DMS114 treated with DMSO at 0.1 percent for 48 hours (cell line): Measurements from ENCODE around the gene AP2B1.
"Not testable (repeated sequence)": the region's sequence is repeated elsewhere in the genome, so short reads cannot be mapped to it uniquely, and the experiment has no call there.

Experiments
- DNase-seq: peaks from one replicate; lab custom pipeline; 2025; ENCODE audit not compliant: unreplicated experiment; lab: John Stamatoyannopoulos, UW

AP2B1 gene

DNA sequence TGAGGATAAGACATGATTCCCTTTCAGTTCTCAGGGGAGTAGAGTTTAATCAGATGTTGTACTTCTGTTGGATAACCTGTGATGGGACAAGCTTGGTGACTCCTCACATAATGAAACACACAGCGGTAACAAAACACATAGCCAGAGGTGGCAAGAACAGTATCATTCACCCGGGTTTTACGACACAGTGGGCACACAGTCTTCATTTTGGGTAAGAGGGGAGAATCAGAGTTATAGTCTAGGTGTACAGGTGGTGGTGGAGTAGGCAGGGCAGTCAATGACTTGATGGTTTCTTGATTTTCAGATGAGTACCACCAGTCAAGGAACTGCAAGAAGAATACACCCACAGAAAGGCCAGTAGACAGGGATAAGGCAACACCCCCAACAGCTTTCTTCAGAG lies 11.4 kb upstream of the AP2B1 start:
- DNase-seq, result no peak

DNA sequence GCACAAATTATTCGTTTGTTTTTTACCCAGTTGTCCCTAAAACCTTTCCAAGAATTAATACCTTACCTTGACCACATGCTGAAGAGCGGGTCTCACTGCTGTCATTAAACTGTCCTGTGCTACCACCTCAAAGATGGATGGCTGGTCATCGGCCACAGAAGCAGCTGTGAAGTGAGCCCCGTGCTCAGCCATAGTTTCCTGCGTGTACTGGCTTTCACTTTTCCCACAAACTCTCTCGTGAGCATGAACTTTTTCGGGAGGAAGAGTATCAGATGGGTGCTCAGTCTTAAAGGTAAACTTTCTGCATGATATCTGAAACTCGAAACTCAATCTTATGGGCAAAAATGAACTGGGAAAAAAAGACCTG lies 9.3 kb upstream of the AP2B1 start:
- no peak for DNase-seq

DNA sequence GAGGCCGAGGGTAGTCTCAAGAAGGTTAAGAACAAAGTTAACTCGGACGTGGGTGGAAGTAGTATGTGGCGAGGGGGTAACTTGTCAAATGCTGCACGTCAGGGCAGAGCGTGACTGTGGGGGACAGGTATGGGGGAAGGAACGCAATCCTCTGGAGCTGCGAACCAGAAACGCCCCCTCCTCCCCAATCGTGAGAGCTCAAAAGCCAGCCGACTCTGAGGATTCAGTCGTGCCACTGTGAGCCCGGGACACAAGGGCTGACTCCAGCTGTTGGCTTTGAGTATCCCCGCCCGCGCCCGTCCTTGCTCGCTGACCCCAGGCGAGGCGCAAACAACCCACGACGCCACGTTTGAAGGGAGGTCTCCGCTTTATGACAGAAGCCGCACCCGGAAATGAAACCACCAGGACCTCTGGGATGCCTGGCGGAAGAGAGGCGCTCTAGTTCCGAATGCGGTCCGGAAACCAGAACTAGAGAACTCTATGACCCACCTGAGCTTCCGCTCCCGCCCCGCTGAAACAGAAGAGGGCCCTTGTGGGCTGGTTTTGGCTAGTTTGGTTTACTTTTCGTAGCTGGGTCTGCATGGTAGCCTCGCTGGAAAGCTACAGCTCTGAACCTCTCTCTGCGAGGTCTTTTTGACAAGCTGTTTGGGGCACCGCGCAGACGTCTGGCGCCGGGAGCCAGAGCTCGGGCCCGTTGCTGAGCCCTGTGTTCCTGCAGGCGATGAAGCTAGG lies 8.8 kb upstream of the AP2B1 start, which contains the start of gene PEX12:
Gene PEX12 (minus strand): TSS at position 375 of the 732 bp plus-strand sequence. CDS start 550 bp downstream, outside the sequence.
- peak; percentile 83 for DNase-seq

DNA sequence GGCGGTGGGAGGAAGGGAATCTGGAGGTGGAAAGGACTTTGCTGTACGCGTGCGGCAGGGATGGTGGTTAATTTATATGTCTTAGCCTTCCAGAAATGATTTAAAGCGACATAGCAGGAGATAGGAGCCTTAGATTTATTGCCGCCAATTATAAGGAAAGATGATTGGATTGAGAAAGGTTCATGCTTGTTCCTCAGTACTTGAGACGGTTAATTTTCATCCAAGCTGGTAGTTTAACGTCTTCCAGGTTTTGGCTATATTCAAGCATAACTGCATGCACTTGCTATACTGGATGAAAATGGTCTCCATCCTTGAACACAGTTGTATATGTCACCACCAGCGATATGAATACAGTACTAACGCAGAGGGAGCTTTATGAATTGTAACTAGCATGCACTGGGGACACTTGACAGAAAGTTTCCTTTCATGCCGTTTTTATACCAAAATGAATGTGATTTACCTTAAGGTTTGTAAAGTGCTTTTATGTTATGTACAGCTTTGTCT lies 8.1 kb upstream of the AP2B1 start:
- DNase-seq, result no peak

DNA sequence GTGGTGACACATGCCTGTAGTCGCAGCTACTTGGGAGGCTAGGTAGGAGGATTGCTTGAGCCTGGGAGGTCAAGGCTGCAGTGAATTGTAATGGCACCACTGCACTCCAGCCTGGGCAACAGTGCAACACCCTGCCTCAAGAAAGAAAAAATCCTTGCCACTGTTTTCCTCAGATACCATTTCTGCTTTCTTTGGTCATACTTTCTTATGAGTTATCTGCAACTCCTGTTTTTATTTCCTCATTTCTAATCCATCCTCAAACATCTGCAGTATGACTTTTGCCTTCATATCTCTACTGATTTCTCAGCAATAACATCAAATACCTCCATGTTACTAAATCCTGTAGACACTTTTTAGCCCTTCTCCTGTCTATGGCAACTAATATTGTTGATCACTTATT lies 3.1 kb upstream of the AP2B1 start:
- no peak for DNase-seq

DNA sequence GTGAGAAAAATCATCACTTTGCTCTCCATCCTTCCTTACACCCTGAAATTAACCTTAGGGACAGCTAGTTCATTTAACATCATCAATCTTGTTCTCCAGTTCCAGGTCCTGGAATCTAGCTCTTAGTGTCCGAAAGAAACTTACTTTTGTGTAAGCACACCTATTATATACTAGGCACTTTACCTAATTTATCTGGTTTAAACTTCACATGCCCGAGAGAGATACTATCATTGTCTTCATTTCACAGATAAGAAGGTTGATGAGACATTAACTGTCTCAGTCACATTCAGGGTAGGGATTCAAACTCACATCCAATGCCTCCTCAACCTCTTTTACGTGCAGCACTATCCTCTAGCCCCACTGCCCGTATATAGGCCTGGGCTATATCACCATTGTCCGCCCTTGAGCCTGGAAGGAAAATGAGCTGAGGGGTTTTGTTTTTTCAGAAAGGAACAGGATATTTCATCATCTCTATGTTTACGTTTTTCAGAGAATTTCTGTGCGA lies 501 bp upstream of the AP2B1 start:
- DNase-seq, result no peak

DNA sequence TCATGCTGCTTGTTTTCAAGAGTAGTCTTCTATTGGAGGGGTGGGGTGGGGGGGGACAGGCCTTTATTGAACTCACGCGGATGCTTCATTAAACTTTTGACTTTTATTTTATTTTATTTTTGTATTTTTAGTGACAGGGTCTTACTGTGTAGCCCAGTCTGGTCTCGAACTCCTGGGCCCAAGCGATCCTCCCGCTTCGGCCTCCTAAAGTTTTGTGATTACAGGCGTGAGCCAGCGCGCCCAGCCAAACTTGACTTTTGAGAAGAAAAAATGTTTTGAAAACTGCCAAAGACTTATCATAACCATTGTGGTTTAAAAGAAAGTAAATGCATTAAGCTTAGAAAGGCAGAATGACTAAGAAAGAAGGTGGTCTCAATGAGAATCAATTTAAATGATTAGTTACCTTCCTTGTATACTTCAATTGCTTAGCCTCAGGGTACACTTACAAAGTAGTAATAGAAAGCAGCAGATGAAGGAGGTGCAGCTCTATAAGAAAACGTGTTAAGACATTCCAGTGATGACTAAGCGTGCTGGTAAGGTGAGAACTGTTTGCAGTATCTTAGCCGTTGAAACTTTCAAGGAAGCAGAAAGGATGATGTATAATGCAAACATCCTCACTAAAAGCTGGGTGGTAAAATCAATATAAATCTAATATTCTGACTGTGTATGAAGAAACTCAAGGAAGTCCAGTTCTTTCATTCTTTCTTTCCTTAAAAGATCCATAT lies 1.2 kb downstream of the AP2B1 start:
- DNase-seq, result no peak

DNA sequence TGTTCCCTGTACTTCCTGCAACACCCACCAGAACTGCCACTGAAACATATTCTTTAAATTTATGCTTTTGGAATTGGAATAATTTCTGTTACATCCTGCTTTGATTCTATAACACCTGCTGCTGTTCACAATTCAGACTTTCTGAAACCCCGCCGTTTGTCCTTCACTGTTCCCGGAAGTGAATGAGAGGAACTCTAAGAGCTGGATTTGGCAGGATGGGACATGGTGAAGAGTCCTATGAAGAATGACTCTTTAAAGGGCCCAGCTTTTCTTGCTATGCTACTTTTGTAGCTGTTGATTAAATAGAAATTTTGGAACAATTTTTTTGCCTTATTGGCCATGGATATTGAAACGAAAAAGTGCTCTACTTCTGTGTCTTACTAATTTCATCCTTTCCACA lies 8.9 kb downstream of the AP2B1 start:
- no peak for DNase-seq

DNA sequence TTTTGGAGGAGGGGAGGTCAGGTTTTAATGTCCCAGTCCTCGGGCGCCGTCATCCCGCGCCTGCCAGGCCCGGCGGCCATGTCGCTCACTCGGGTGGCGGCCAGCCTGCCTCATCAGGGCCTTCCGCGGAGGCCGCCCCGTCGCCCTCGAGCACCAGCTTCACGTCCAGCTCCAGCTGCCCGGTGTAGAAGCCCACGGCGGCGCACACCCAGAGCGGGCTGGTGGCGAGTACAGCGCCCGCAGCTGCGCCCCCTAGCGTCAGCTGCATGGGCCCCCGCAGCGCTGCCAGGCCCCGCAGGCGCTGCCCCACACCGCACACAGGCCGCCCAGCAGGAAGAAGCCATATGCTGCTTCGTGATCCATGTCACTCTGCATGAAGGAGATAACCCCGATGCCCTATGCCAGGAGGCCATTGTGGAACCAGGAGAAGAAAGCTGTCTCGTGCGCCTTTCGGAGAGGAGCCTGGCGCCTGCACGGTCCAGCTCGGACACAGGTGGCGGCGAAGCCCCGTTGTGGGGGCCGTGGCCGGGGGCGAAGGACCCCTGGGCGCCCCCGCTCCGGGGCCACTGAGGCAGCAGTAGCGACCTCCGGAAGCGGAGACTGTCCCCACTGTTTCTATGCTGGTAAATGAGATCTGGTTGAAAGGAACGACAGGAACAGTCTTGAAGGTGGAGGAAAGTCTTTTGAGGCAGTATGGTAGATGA lies 9.6 kb downstream of the AP2B1 start:
- DNase-seq, result no peak

DNA sequence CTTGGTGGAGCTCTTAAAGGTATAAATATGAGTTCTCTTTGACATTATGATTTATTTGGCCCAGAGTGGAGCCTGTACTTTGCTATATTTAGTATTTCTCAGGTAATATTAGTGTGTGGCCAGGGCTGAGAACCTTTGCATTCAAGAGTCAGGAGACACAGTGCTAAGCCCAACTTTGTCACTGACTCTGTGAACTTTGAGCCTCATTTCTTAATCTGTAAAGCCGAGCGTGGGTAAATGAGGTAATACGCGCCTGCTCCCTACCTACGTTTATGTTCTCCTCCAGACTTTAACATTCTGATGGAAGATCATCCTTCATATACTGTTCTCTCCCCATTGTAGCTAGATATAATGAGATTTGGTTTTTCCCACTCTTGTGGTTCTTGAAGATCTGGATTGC lies 10.5 kb downstream of the AP2B1 start:
- DNase-seq, result no peak

DNA sequence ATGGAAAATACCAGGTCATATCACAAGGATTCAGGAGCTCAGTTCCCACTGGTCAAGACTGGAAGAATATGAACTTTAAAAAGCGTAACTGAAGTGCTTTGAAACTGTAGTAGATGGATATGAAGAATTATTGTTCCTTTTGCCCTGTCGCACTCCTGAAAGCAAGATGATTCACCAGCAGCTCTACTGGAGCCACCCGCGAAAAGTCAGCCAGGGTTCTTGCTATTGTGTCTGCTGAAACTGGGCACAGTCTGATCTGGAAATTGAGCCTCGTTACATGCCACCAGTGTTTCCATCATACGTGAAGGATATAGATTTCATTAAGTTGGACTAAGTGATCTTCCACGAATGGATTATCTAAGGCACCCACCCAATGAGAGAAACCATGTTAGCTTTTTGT lies 16.6 kb downstream of the AP2B1 start:
- DNase-seq, result no peak

DNA sequence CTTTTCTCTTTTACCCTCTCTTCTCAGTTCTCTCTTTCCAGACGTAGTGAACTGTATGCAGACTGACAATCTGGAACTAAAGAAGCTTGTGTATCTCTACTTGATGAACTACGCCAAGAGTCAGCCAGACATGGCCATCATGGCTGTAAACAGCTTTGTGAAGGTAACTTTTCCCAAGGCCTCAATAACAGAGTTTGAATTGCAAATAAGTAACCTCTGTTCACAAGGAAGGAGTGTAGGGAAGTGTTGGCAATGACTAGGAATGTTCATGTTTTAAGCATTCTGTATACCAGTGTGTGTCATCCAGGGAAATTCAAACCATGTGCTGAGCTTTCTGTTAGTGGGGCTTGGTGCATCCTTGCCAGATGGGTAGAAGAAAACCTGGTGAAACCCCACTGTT lies 18.6 kb downstream of the AP2B1 start:
- DNase-seq, result no peak

DNA sequence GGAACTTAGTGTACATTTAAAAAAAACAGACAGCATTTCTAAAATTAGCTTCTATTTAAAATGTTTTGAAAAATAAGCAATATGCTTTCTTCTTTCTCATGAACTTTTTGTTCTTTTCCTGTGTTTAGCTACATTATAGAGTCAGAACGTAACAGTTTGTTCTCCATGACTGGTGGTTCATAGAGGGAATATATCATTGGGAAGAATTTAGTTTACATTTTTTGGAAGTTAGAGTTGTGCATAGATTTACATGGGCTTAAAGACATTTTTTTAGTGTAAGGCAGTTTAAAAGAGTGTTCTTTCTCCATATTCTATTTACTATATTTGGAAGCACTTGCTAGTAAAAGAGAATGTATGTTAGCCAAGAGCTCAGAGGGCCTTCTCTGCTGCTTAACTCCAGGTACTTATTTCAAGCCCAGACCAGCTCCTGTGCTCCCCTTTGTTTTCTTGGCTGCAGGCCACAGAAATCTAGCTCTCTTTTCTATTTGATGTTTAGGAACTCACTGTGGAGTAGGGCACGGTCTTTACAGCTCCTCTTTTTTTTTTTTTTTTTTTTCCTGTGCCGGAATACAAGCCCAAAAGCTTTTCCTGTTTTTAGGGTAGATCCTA lies 20.2 kb downstream of the AP2B1 start:
- DNase-seq, result no peak

DNA sequence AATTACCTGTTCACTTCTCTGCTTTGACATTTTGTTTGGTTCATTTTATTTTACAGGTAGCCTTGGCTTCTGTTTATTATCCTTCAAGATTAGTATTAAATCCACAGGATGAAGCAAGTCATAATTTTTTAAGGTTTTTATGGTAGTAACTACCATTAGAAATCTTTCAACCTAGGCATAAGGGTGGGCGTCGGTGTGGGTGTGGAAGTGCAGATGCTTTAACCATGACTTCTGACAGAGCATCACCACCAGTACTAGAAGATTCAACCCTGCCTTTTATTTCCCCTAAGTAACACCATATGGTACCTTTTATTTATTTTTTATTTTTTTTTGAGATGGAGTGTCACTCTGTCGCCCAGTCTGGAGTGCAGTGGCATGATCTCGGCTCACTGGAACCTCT lies 22.7 kb downstream of the AP2B1 start:
- no peak for DNase-seq

DNA sequence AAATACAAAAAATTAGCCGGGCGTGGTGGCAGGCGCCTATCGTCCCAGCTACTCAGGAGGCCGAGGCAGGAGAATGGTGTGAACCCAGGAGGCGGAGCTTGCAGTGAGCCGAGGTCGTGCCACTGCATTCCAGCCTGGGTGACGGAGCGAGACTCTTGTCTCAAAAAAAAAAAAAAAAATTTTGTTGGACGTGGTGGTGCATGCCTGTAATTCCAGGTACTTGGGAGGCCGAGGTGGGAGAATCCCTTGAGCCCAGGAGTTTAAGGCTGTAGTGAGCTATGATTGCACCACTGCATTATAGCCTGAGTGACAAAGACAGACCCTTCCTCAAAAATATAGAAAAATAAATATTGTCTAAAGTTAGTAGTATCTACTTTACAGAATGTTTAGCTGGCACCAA lies 23.6 kb downstream of the AP2B1 start:
- not testable (repeated sequence) for DNase-seq

DNA sequence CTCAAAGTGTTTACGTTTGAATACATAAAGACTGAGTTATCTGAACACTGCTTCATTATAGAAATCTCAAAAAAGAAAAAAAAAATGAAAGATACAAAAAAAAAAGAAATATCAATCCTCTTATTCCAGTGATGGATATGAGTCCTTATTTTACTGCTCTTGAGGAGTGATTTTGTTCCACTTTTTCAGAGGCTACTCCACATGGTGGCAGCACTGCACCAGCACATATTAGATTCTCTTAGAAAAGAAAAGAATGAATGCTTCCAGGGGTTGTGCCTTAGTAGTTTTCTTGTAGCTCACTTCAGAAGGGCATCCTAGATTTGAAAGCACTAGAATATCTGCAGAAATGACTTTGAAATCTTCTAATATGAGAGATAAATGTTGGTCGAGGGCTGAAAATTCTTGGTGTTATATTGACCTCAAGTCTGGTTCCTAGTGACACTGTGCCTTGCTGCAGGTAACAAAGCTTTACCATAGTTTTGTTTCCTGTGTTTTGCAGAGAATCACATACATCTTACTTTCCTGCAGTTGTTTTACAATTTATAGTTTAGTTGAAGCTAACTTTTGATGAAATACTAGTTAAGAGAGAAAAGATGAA lies 25.9 kb downstream of the AP2B1 start:
- peak; percentile 30 for DNase-seq

DNA sequence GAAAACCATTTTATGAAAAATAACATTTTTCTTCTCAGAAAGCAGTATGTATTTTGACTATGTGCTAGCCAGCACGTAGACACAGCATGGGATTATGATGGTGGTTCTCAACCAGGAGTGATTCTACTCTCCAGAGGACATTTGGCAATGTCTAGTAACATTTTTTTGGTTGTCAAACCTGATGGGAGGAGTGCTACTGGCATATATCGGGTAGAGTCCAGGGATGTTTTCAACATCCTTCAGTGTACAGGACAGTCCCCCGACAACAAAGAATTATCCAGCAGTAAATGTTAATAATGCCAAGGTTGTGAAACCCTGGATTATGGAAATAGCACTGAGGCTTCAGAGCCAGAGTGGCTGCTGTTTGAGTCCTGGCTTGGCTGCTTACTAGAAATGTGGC lies 27.7 kb downstream of the AP2B1 start:
- DNase-seq, result no peak

DNA sequence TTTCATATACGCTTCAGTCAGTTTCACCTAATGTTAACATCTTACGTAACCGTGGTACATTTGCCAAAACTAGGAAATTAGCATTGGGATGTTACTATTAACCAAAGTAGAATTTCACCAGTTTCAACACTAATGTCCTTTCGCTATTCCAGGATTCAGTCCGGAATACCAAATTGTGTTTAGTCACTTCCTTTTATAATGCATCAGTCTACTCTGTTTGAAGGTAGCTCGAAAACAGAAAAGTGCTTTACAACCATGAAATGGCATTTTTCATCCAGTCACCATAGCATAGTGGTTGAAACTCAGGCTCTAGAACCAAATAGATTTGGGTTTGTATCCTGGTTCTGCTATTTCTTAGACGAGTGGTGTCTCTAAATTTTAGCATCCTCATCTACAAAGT lies 29.4 kb downstream of the AP2B1 start:
- DNase-seq, result no peak

DNA sequence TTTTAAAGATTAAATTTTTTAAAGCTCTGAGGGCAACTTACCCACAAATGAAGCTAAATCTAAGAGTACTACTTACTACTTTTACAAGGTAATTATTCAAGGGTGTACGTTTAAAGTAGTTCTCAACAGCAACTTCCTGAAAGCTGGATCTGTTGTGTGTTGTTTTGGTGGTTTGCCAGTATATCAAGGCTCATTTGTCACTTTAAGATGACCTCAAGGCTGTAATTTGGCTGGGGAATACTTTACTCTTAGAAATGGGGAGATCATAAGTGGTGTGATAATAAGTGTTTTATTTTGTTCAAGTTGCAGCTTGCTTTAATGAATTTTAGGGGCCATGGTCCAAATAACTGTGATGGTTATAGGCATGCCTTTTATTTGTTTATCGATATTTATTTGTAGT lies 30.4 kb downstream of the AP2B1 start:
- DNase-seq, result no peak

DNA sequence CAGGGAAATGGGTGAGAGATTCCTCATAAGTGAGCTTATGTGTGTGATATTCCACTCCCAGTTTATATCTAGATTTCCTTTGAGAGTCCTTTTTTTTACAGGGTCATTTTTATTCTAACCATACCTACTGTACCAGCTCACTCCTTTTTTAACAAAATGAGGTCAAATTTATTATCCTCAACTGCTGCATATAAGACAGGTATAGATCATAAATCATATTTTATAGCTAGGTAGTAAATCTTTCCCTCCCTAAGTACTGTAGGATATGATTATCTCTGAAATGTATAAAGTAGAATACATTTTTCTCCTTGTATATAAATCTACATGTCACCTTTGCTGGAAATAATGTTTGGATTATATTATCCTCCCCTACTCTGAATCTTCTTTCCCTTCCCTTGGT lies 31.5 kb downstream of the AP2B1 start:
- DNase-seq, result no peak

DNA sequence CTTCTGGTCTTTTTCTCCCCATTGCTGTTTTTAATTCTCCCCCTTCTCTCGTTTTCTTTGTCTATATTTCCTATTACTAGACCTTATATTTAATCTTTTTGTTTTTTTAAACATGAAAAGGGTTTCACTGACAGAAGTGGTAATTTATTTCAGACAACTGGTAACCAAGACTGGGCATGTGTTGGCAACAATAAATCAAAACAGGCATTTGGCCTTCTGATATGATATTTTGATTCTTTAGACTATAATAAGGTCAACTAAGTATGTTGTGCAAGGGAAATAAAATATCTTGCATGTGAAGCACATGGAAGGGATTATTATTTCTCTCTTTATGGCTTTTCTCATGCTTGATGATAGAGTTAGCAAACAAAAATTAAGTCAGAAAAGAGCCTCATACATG lies 34.6 kb downstream of the AP2B1 start:
- DNase-seq, result no peak
